ENCODE data around the gene RFK.
A peak's percentile ranks its signal among the peaks of the same experiment; 100 is the strongest.
"Not testable (repeated sequence)": the region's sequence is repeated elsewhere in the genome, so short reads cannot be mapped to it uniquely, and the experiment has no call there.

RFK gene

DNA sequence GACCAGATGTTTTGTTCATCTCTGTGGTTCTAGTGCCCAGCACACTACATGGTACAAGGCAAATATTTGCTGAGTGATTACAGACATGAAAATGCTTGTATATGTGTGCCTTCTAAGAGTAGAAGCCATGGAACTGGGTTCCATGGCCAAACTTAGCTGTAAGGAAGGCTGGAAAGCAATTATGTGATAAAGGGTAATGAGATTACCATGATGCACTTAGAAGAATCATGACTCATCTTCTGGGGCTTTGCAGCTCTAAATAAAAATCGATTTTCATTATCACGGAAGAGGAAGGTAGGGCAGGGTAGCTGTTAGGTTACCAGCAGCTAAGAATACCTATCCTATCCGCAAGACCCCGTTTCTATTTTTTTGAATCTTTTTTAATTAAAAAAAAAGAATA lies 28.0 kb downstream of the RFK start:
- WGBS, 2 donors (ENCODE audit: extremely low coverage in 2 of 2, insufficient read length in 2 of 2, insufficient replicate concordance in 1 of 2): no CpG with 5 or more reads among the region's 4 CpGs
- H2AK5ac ChIP-seq (ENCODE audit: low read depth, low read length): no peak overlapping the region
- peaks cover 0 to 4% of the 10 kb centered on the region in 2 donors for H3K4me1 ChIP-seq (ENCODE audit: control insufficient read depth in 2 of 2, insufficient read depth in 1 of 2, low read depth in 1 of 2, low read length in 2 of 2)

GRCh38 chr9:76365028-76365427 lies 29.2 kb downstream of the RFK start:
- Histone ChIP-seq H3K4me3 (ENCODE audit: low read length in 2 of 2) (no peak overlapping the region), H3K4ac (ENCODE audit: low read length) (no peak overlapping the region), H2BK12ac (ENCODE audit: low read length) (no peak overlapping the region), H2AK5ac (ENCODE audit: low read depth, low read length) (no peak overlapping the region), H3K36me3 (replicated peaks in 1 of 2; ENCODE audit: control insufficient read depth in 2 of 2, insufficient read depth in 2 of 2, low read length in 2 of 2) (no peaks in the 10 kb centered on the region), H2BK5ac (ENCODE audit: low read length) (no peak overlapping the region), H4K91ac (ENCODE audit: low read depth, low read length, poor library complexity) (no peak overlapping the region), H3K14ac (ENCODE audit: low read length) (no peak overlapping the region), H3K4me1 (ENCODE audit: control insufficient read depth in 2 of 2, insufficient read depth in 1 of 2, low read depth in 1 of 2, low read length in 2 of 2) (peaks cover 0 to 4% of the 10 kb centered on the region in 2 donors), H3K27ac (replicated peaks; ENCODE audit: low read length) (no peak overlapping the region), H3K9ac (ENCODE audit: low read depth, low read length, poor library complexity) (no peak overlapping the region), H3K27me3 (ENCODE audit: control insufficient read depth in 3 of 3, insufficient read depth in 3 of 3, low read depth in 1 of 3, low read length in 3 of 3) (no peaks in the 10 kb centered on the region), H2BK120ac (ENCODE audit: low read depth, low read length) (no peak overlapping the region), H3K18ac (ENCODE audit: low read length) (no peak overlapping the region), H3K4me2 (ENCODE audit: insufficient read depth, low read length, poor library complexity, severe bottlenecking) (no peak overlapping the region), H2BK15ac (ENCODE audit: low read length) (no peak overlapping the region), H3K9me3 (replicated peaks in 1 of 2; ENCODE audit: control insufficient read depth in 2 of 2, insufficient read depth in 1 of 2, low read depth in 1 of 2, low read length in 2 of 2) (no peaks in the 10 kb centered on the region), H3K23ac (ENCODE audit: low read depth, low read length, poor library complexity) (no peak overlapping the region), H4K8ac (ENCODE audit: low read depth, low read length) (no peak overlapping the region), H3K79me1 (ENCODE audit: low read depth, low read length) (no peaks in the 10 kb centered on the region), H2AFZ (ENCODE audit: low read length) (no peak overlapping the region)
- WGBS, 2 donors (ENCODE audit: extremely low coverage in 2 of 2, insufficient read length in 2 of 2, insufficient replicate concordance in 1 of 2): no CpG with 5 or more reads among the region's 1 CpG
- DNase-seq (ENCODE audit: low spot score): peak; percentile 17

More for the DNA sequence above, 28.0 kb downstream of the RFK start:
- DNase-seq (ENCODE audit: low spot score): no peak
- H3K36me3 ChIP-seq (replicated peaks in 1 of 2; ENCODE audit: control insufficient read depth in 2 of 2, insufficient read depth in 2 of 2, low read length in 2 of 2): no peaks in the 10 kb centered on the region
- no peak overlapping the region for H3K4me3 ChIP-seq (ENCODE audit: low read length in 2 of 2)
- no peak overlapping the region for H3K4me2 ChIP-seq (ENCODE audit: insufficient read depth, low read length, poor library complexity, severe bottlenecking)
- no peak overlapping the region for H3K14ac ChIP-seq (ENCODE audit: low read length)
- no peak overlapping the region for H3K18ac ChIP-seq (ENCODE audit: low read length)
- H2BK120ac ChIP-seq (ENCODE audit: low read depth, low read length): no peak overlapping the region
- H4K8ac ChIP-seq (ENCODE audit: low read depth, low read length): no peak overlapping the region
- H3K9me3 ChIP-seq (replicated peaks in 1 of 2; ENCODE audit: control insufficient read depth in 2 of 2, insufficient read depth in 1 of 2, low read depth in 1 of 2, low read length in 2 of 2): no peaks in the 10 kb centered on the region
- no peak overlapping the region for H2BK5ac ChIP-seq (ENCODE audit: low read length)
- no peaks in the 10 kb centered on the region for H3K79me1 ChIP-seq (ENCODE audit: low read depth, low read length)
- no peak overlapping the region for H3K27ac ChIP-seq (replicated peaks; ENCODE audit: low read length)
- H2BK15ac ChIP-seq (ENCODE audit: low read length): no peak overlapping the region
- H2BK12ac ChIP-seq (ENCODE audit: low read length): no peak overlapping the region
- H2AFZ ChIP-seq (ENCODE audit: low read length): no peak overlapping the region
- H3K9ac ChIP-seq (ENCODE audit: low read depth, low read length, poor library complexity): no peak overlapping the region
- no peaks in the 10 kb centered on the region for H3K27me3 ChIP-seq (ENCODE audit: control insufficient read depth in 3 of 3, insufficient read depth in 3 of 3, low read depth in 1 of 3, low read length in 3 of 3)
- no peak overlapping the region for H3K23ac ChIP-seq (ENCODE audit: low read depth, low read length, poor library complexity)
- H4K91ac ChIP-seq (ENCODE audit: low read depth, low read length, poor library complexity): no peak overlapping the region
- no peak overlapping the region for H3K4ac ChIP-seq (ENCODE audit: low read length)

- no peak overlapping the region for H2BK5ac ChIP-seq (ENCODE audit: low read length)
- DNase-seq (ENCODE audit: low spot score): no peak
- H2BK15ac ChIP-seq (ENCODE audit: low read length): no peak overlapping the region
- H2AK5ac ChIP-seq (ENCODE audit: low read depth, low read length): no peak overlapping the region
- H3K27ac ChIP-seq (replicated peaks; ENCODE audit: low read length): no peak overlapping the region
- no peak overlapping the region for H2BK120ac ChIP-seq (ENCODE audit: low read depth, low read length)
- H3K23ac ChIP-seq (ENCODE audit: low read depth, low read length, poor library complexity): no peak overlapping the region
- H3K9me3 ChIP-seq (replicated peaks in 1 of 2; ENCODE audit: control insufficient read depth in 2 of 2, insufficient read depth in 1 of 2, low read depth in 1 of 2, low read length in 2 of 2): no peaks in the 10 kb centered on the region
- H3K27me3 ChIP-seq (ENCODE audit: control insufficient read depth in 3 of 3, insufficient read depth in 3 of 3, low read depth in 1 of 3, low read length in 3 of 3): no peaks in the 10 kb centered on the region
- no peaks in the 10 kb centered on the region for H3K79me1 ChIP-seq (ENCODE audit: low read depth, low read length)
- no peak overlapping the region for H4K8ac ChIP-seq (ENCODE audit: low read depth, low read length)
- no peak overlapping the region for H3K4me2 ChIP-seq (ENCODE audit: insufficient read depth, low read length, poor library complexity, severe bottlenecking)
- no peaks in the 10 kb centered on the region for H3K4me1 ChIP-seq (ENCODE audit: control insufficient read depth in 2 of 2, insufficient read depth in 1 of 2, low read depth in 1 of 2, low read length in 2 of 2)
- no peak overlapping the region for H4K91ac ChIP-seq (ENCODE audit: low read depth, low read length, poor library complexity)
- H3K18ac ChIP-seq (ENCODE audit: low read length): no peak overlapping the region
- no CpG with 5 or more reads among the region's 3 CpGs for WGBS, 2 donors (ENCODE audit: extremely low coverage in 2 of 2, insufficient read length in 2 of 2, insufficient replicate concordance in 1 of 2)
- no peak overlapping the region for H3K4ac ChIP-seq (ENCODE audit: low read length)
- no peaks in the 10 kb centered on the region for H3K36me3 ChIP-seq (replicated peaks in 1 of 2; ENCODE audit: control insufficient read depth in 2 of 2, insufficient read depth in 2 of 2, low read length in 2 of 2)
- H2BK12ac ChIP-seq (ENCODE audit: low read length): no peak overlapping the region
- no peak overlapping the region for H3K9ac ChIP-seq (ENCODE audit: low read depth, low read length, poor library complexity)
- no peak overlapping the region for H2AFZ ChIP-seq (ENCODE audit: low read length)
- H3K4me3 ChIP-seq (ENCODE audit: low read length in 2 of 2): no peak overlapping the region
- H3K14ac ChIP-seq (ENCODE audit: low read length): no peak overlapping the region
These were observed 31.2 kb downstream of the RFK start for GRCh38 chr9:76363032-76363395.

- H2BK12ac ChIP-seq (ENCODE audit: low read length); H3K4me3 ChIP-seq (ENCODE audit: low read length in 2 of 2); H4K91ac ChIP-seq (ENCODE audit: low read depth, low read length, poor library complexity); H3K4ac ChIP-seq (ENCODE audit: low read length); DNase-seq (ENCODE audit: low spot score); H3K9ac ChIP-seq (ENCODE audit: low read depth, low read length, poor library complexity); H3K36me3 ChIP-seq (replicated peaks in 1 of 2; ENCODE audit: control insufficient read depth in 2 of 2, insufficient read depth in 2 of 2, low read length in 2 of 2); H3K18ac ChIP-seq (ENCODE audit: low read length); H3K14ac ChIP-seq (ENCODE audit: low read length); H3K27ac ChIP-seq (replicated peaks; ENCODE audit: low read length); H2BK15ac ChIP-seq (ENCODE audit: low read length); H3K79me1 ChIP-seq (ENCODE audit: low read depth, low read length); H3K4me1 ChIP-seq (ENCODE audit: control insufficient read depth in 2 of 2, insufficient read depth in 1 of 2, low read depth in 1 of 2, low read length in 2 of 2); H3K23ac ChIP-seq (ENCODE audit: low read depth, low read length, poor library complexity); H3K9me3 ChIP-seq (replicated peaks in 1 of 2; ENCODE audit: control insufficient read depth in 2 of 2, insufficient read depth in 1 of 2, low read depth in 1 of 2, low read length in 2 of 2); H3K27me3 ChIP-seq (ENCODE audit: control insufficient read depth in 3 of 3, insufficient read depth in 3 of 3, low read depth in 1 of 3, low read length in 3 of 3); H2AFZ ChIP-seq (ENCODE audit: low read length); H4K8ac ChIP-seq (ENCODE audit: low read depth, low read length); H2AK5ac ChIP-seq (ENCODE audit: low read depth, low read length); H2BK5ac ChIP-seq (ENCODE audit: low read length); H2BK120ac ChIP-seq (ENCODE audit: low read depth, low read length); H3K4me2 ChIP-seq (ENCODE audit: insufficient read depth, low read length, poor library complexity, severe bottlenecking): not testable (repeated sequence)
- WGBS, 2 donors (ENCODE audit: extremely low coverage in 2 of 2, insufficient read length in 2 of 2, insufficient replicate concordance in 1 of 2): no CpG with 5 or more reads among the region's 16 CpGs
These were observed 31.7 kb downstream of the RFK start for GRCh38 chr9:76362332-76363031.

All from neuronal stem cell (in vitro differentiated cells).